ENCODE data around the gene ZAP70. TPM values are rescaled to one million over a fixed set of nuclear protein-coding genes. Genes with fewer than 3 reads are reported as not detected.

The ZAP70 gene
- total RNA-seq, 2 donors from 2014 or later = 2.4 to 2.8 TPM

GRCh38 chr2:97727296-97727695 lies 13.9 kb downstream of the ZAP70 start:
- peak; percentile 26 for DNase-seq (ENCODE audit: low spot score)
- intact Hi-C loops (cut with DNase I) = no loop called here

- intact Hi-C loops (cut with DNase I) = no loop called here
- peak; percentile 76 for DNase-seq (ENCODE audit: low spot score)
Measured at GRCh38 chr2:97728091-97728731, 14.8 kb downstream of the ZAP70 start.

- intact Hi-C loops (cut with DNase I) = no loop called here
- peak; percentile 11 for DNase-seq (ENCODE audit: low spot score)
Measured at GRCh38 chr2:97730245-97730644, 16.9 kb downstream of the ZAP70 start.

- DNase-seq (ENCODE audit: low spot score) = peak; percentile 53
- intact Hi-C loops (cut with DNase I) = no loop called here
Measured at GRCh38 chr2:97731274-97732020, 18.1 kb downstream of the ZAP70 start.

- intact Hi-C loops (cut with DNase I) = no loop called here
- DNase-seq (ENCODE audit: low spot score) = peak; percentile 67
Measured at GRCh38 chr2:97732436-97733340, 19.3 kb downstream of the ZAP70 start.

GRCh38 chr2:97733341-97734035 lies 20.1 kb downstream of the ZAP70 start:
- peak; percentile 66 for DNase-seq (ENCODE audit: low spot score)
- intact Hi-C loops (cut with DNase I) = no loop called here

GRCh38 chr2:97734061-97735051 lies 21.0 kb downstream of the ZAP70 start:
- intact Hi-C loops (cut with DNase I) = no loop called here
- peak; percentile 78 for DNase-seq (ENCODE audit: low spot score)

GRCh38 chr2:97735161-97735561 lies 21.8 kb downstream of the ZAP70 start:
- intact Hi-C loops (cut with DNase I) = no loop called here
- peak; percentile 70 for DNase-seq (ENCODE audit: low spot score)

GRCh38 chr2:97736185-97736584 lies 22.8 kb downstream of the ZAP70 start:
- intact Hi-C loops (cut with DNase I) = no loop called here
- no peak for DNase-seq (ENCODE audit: low spot score)

GRCh38 chr2:97736608-97737330 lies 23.4 kb downstream of the ZAP70 start:
- DNase-seq (ENCODE audit: low spot score) = peak; percentile 68
- intact Hi-C loops (cut with DNase I) = no loop called here

GRCh38 chr2:97737421-97738178 lies 24.2 kb downstream of the ZAP70 start:
- DNase-seq (ENCODE audit: low spot score) = peak; percentile 67
- intact Hi-C loops (cut with DNase I) = no loop called here

GRCh38 chr2:97738179-97739019 lies 25.0 kb downstream of the ZAP70 start:
- intact Hi-C loops (cut with DNase I) = no loop called here

GRCh38 chr2:97739020-97739892 lies 25.9 kb downstream of the ZAP70 start:
- peak; percentile 69 for DNase-seq (ENCODE audit: low spot score)
- intact Hi-C loops (cut with DNase I) = no loop called here

More at GRCh38 chr2:97738179-97739019, 25.0 kb downstream of the ZAP70 start:
- peak; percentile 72 for DNase-seq (ENCODE audit: low spot score)

- intact Hi-C loops (cut with DNase I) = loop anchor here in 1 of 2 donors (5.0 kb wide), 1 partner anchor 1602 kb away; no protein-coding TSS in a partner anchor
Measured at GRCh38 chr2:97739893-97740245, 26.5 kb downstream of the ZAP70 start.

More at GRCh38 chr2:97739893-97740245, 26.5 kb downstream of the ZAP70 start:
- DNase-seq (ENCODE audit: low spot score) = peak; percentile 40
